ENCODE measurements around the gene HEG1. TPM values are rescaled to one million over a fixed set of nuclear protein-coding genes. Genes with fewer than 3 reads are reported as not detected.

HEG1 gene
- total RNA-seq, 1 donor from 2014 or later: 69.6 TPM

DNA sequence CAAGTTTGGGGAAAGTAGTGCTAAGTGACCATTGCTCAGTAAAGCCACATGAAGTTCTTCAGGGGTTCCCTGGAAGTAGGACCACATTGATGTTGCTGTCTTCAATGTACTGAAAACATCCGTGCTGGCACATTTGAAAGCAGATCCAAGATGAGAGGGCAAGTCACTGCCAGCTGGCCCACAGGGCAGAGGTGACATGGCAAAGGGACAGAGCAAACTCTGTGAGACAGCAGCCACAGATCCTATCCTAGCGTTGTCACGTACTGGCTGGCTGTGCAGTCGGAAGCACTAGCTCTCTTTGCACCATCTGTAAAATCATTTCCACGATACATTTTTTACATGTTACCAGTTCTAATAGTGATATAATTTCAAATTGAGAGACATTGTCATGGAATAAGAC, 135.1 kb downstream of the HEG1 start:
- DNase-seq (ENCODE audit: low spot score): no peak
- TF ChIP-seq, protein P1, sequence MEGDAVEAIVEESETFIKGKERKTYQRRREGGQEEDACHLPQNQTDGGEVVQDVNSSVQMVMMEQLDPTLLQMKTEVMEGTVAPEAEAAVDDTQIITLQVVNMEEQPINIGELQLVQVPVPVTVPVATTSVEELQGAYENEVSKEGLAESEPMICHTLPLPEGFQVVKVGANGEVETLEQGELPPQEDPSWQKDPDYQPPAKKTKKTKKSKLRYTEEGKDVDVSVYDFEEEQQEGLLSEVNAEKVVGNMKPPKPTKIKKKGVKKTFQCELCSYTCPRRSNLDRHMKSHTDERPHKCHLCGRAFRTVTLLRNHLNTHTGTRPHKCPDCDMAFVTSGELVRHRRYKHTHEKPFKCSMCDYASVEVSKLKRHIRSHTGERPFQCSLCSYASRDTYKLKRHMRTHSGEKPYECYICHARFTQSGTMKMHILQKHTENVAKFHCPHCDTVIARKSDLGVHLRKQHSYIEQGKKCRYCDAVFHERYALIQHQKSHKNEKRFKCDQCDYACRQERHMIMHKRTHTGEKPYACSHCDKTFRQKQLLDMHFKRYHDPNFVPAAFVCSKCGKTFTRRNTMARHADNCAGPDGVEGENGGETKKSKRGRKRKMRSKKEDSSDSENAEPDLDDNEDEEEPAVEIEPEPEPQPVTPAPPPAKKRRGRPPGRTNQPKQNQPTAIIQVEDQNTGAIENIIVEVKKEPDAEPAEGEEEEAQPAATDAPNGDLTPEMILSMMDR (IDR thresholded peaks at IDR 0.05): no peak
- H3K9me3 Mint-ChIP-seq (ENCODE audit: low read depth): no peaks in the 10 kb centered on the region

GRCh38 chr3:124919756-124920155, 136.0 kb downstream of the HEG1 start:
- no peak overlapping the region for H3K27ac Mint-ChIP-seq (ENCODE audit: unreplicated experiment)
- H3K4me1 Mint-ChIP-seq (ENCODE audit: low read depth): no peaks in the 10 kb centered on the region
- no peak for DNase-seq (ENCODE audit: low spot score)
- H3K27me3 Mint-ChIP-seq (ENCODE audit: low read depth): no peaks in the 10 kb centered on the region
- no peaks in the 10 kb centered on the region for H3K9me3 Mint-ChIP-seq (ENCODE audit: low read depth)
- H3K4me3 Mint-ChIP-seq (ENCODE audit: unreplicated experiment): no peak overlapping the region
- H3K36me3 Mint-ChIP-seq (ENCODE audit: low read depth): no peaks in the 10 kb centered on the region
- TF ChIP-seq, protein P1 (IDR thresholded peaks at IDR 0.05): no peak

More for the DNA sequence above, 135.1 kb downstream of the HEG1 start:
- Mint-ChIP-seq H3K36me3 (ENCODE audit: low read depth) (no peaks in the 10 kb centered on the region), H3K4me3 (ENCODE audit: unreplicated experiment) (no peak overlapping the region), H3K4me1 (ENCODE audit: low read depth) (no peaks in the 10 kb centered on the region), H3K27ac (ENCODE audit: unreplicated experiment) (no peak overlapping the region), H3K27me3 (ENCODE audit: low read depth) (no peaks in the 10 kb centered on the region)

DNA sequence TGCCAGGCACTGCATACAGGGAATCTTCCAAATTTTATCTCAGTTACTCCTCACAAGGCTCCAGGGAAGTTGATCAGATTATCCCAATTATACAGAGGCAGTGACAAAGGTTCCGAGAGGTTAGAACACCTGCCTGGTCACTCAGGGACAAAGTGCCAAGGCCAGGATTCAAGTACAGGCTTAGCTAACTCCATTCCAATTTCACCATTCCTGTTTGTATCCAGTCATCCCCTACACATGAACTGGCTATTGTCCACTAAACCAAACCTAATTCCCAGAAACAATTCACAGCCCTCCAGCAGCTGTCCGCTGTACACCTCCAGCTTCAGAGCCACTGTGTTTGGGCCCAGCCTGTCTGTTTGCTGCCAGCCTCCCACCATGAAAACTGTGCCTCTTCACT, 137.3 kb downstream of the HEG1 start:
- H3K27ac Mint-ChIP-seq (ENCODE audit: unreplicated experiment): no peak overlapping the region
- no peak for DNase-seq (ENCODE audit: low spot score)
- H3K4me3 Mint-ChIP-seq (ENCODE audit: unreplicated experiment): no peak overlapping the region
- no peaks in the 10 kb centered on the region for H3K36me3 Mint-ChIP-seq (ENCODE audit: low read depth)
- H3K4me1 Mint-ChIP-seq (ENCODE audit: low read depth): no peaks in the 10 kb centered on the region
- H3K9me3 Mint-ChIP-seq (ENCODE audit: low read depth): no peaks in the 10 kb centered on the region
- TF ChIP-seq, protein P1 (IDR thresholded peaks at IDR 0.05): no peak
- no peaks in the 10 kb centered on the region for H3K27me3 Mint-ChIP-seq (ENCODE audit: low read depth)

- H3K9me3 Mint-ChIP-seq (ENCODE audit: low read depth): no peaks in the 10 kb centered on the region
- H3K36me3 Mint-ChIP-seq (ENCODE audit: low read depth): no peaks in the 10 kb centered on the region
- no peak overlapping the region for H3K4me3 Mint-ChIP-seq (ENCODE audit: unreplicated experiment)
- H3K27me3 Mint-ChIP-seq (ENCODE audit: low read depth): no peaks in the 10 kb centered on the region
- H3K27ac Mint-ChIP-seq (ENCODE audit: unreplicated experiment): no peak overlapping the region
- DNase-seq (ENCODE audit: low spot score): no peak
- no peaks in the 10 kb centered on the region for H3K4me1 Mint-ChIP-seq (ENCODE audit: low read depth)
- TF ChIP-seq, protein P1 (IDR thresholded peaks at IDR 0.05): no peak
These were observed 138.9 kb downstream of the HEG1 start for GRCh38 chr3:124916837-124917409.

Other genes with a start within 250 kb of the HEG1 start
- gene ITGB5, start 168.6 kb downstream of the HEG1 start, total RNA-seq: 498 to 625 TPM (median 501 TPM) in 3 replicates
- not detected in 3 replicates for gene MUC13, start 121.2 kb downstream of the HEG1 start, total RNA-seq
- gene SLC12A8, start 156.8 kb upstream of the HEG1 start, total RNA-seq: 6.1 to 7.7 TPM (median 7.4 TPM) in 3 replicates